Spleen (tissue), 11 donors: ENCODE data around the gene CIAO3. TPM values are rescaled to one million over a fixed set of nuclear protein-coding genes. Genes with fewer than 3 reads are reported as not detected.

Experiments
- DNase-seq: peaks from one replicate; pipeline ENCODE4 v3.0.0-alpha.2; 2020
- H3K27ac ChIP-seq, 8 donors: fragments of 200-600 bp; sonication (generic) in 7 of 8; 1 replicate in 4 of 8; 2 replicates in 4 of 8; pipeline versions ENCODE4 v1.5.0 to v1.8.0; 2016 to 2021; ENCODE audit warnings: inconsistent platforms in 4 of 8, mild to moderate bottlenecking in 4 of 8, moderate library complexity in 1 of 8
- H3K27me3 ChIP-seq, 7 donors: fragments of 200-600 bp; sonication (generic) in 6 of 7; replicated peaks in 1 of 7; 1 replicate in 4 of 7; 2 replicates in 3 of 7; pipeline versions ENCODE4 v1.5.0 to v1.8.0; 2016 to 2021; ENCODE audit warnings: inconsistent platforms in 3 of 7, mild to moderate bottlenecking in 1 of 7
- H3K36me3 ChIP-seq, 6 donors: fragments of 200-600 bp; sonication (generic) in 5 of 6; 1 replicate in 4 of 6; 2 replicates in 2 of 6; pipeline versions ENCODE4 v1.5.0 to v1.8.0; 2016 to 2021; ENCODE audit warnings: inconsistent platforms in 2 of 6
- H3K4me1 ChIP-seq, 6 donors: fragments of 200-600 bp; sonication (generic) in 5 of 6; 1 replicate in 3 of 6; 2 replicates in 3 of 6; pipeline versions ENCODE4 v1.5.0 to v1.8.0; 2016 to 2021; ENCODE audit warnings: inconsistent platforms in 3 of 6
- H3K4me3 ChIP-seq, 8 donors: fragments of 200-600 bp; sonication (generic) in 7 of 8; 1 replicate in 4 of 8; 2 replicates in 4 of 8; pipeline versions ENCODE4 v1.5.0 to v1.8.0; 2016 to 2021; ENCODE audit warnings: inconsistent platforms in 4 of 8, mild to moderate bottlenecking in 4 of 8, moderate library complexity in 2 of 8
- H3K9me3 ChIP-seq, 8 donors: fragments of 200-600 bp; sonication (generic) in 7 of 8; 1 replicate in 4 of 8; 2 replicates in 4 of 8; pipeline versions ENCODE4 v1.5.0 to v1.8.0; 2016 to 2021; ENCODE audit warnings: inconsistent platforms in 4 of 8
- CTCF ChIP-seq, 11 experiments: fragments of 200-600 bp in 7 of 11; fragments of 450-650 bp in 4 of 11; sonication (generic) in 4 of 11; IDR thresholded peaks in 8 of 11; conservative IDR thresholded peaks in 3 of 11; 1 replicate in 7 of 11; 2 replicates in 4 of 11; pipeline versions ENCODE4 v1.4.0 to v1.8.0; 2016 to 2021; ENCODE audit warnings: antibody characterized with exemption in 11 of 11, inconsistent platforms in 4 of 11, mild to moderate bottlenecking in 1 of 11
- POLR2A ChIP-seq, 3 donors: fragments of 450-650 bp; IDR thresholded peaks; one replicate each; pipeline ENCODE4 v1.5.1; 2017; ENCODE audit warnings: antibody characterized with exemption in 3 of 3, mild to moderate bottlenecking in 1 of 3
- POLR2AphosphoS5 ChIP-seq, 3 donors: sonication (generic); formaldehyde crosslinking; IDR thresholded peaks; one replicate each; pipeline ENCODE4 v1.5.1; 2017; ENCODE audit warnings: antibody characterized with exemption in 3 of 3
- whole genome bisulfite sequencing, 5 donors: extraction: QIAGEN DNeasy Blood & Tissue Kit in 3 of 5; methylation state at CpG; one replicate each; pipeline versions ENCODE4 v1.1.5 to v1.1.7; 2013 to 2018; 5-methylcytosine and 5-hydroxymethylcytosine counted together
- intact Hi-C: fragments of 100-400 bp; cut with DNase I; formaldehyde crosslinking; loops from one replicate; pipeline ENCODE4 v1.15.0; 2023; ENCODE audit warnings: low total_unique reads
- polyA plus RNA-seq, 3 donors: library from polyadenylated mRNA; stranded (reverse); fragments of 200-250 nt; gene quantifications; one replicate each; pipeline ENCODE4 v1.2.1, GENCODE V29; 2013
- total RNA-seq, 7 donors: library from RNA; depleted of rRNA in 3 of 7; stranded (reverse); fragments of >200 nt in 3 of 7; fragmentation: NEBNext Ultra II Directional in 4 of 7; extraction: Animal tissue kit (Norgen Biotek cat#: 25700) in 4 of 7; gene quantifications; one replicate each; pipeline versions ENCODE4 v1.1.0 to v1.2.1, GENCODE V29; 2016 to 2021
- donor health status: healthy with polysubstance abuse.
- donor health status: DM: no; HTN: no; CAD: no; lungs with moderate emphysema.
- donor health status: DM: no; HTN: no; CAD: no.
- donor health status: Bipolar disorder and iron deficiency.
- donor health status: healthy.
- donor health status: DM: no; HTN: no; CAD: no.
- donor health status: DM: yes; HTN: yes; CAD: no.

The CIAO3 gene
- total and polyA plus RNA-seq, 10 donors: 24.9 to 80.4 (median 39.4) TPM

- Histone ChIP-seq H3K4me3 (peak overlapping the region in 1 of 8 donors; percentile 49), H3K27ac (peak overlapping the region in 4 of 8 donors; percentile 53 to 89 (median 80)), H3K27me3 (peaks cover 0 to under 1% (median 0%) of the 10 kb centered on the region in 7 donors), H3K9me3 (no peaks in the 10 kb centered on the region), H3K36me3 (peaks cover 0 to 76% (median 58%) of the 10 kb centered on the region in 6 donors), H3K4me1 (peaks cover 14 to 50% (median 24%) of the 10 kb centered on the region in 6 donors)
- DNase-seq: peak; percentile 73
- WGBS, 5 donors: 94 to 96% (median 95%) methylated on average over 11 to 29 of the region's 29 CpGs
- TF ChIP-seq POLR2AphosphoS5 (IDR thresholded peaks at IDR 0.05) (no peak), POLR2A (IDR thresholded peaks at IDR 0.05) (no peak), CTCF (IDR thresholded peaks at IDR 0.05 in 8 of 11, conservative IDR thresholded peaks at IDR 0.05 in 3 of 11) (no peak)
- intact Hi-C loops: no loop called here
Measured at GRCh38 chr16:736936-737481, 3.8 kb downstream of the CIAO3 start.

- Histone ChIP-seq H3K36me3 (peaks cover 0 to 86% (median 62%) of the 10 kb centered on the region in 6 donors), H3K4me1 (peaks cover 9 to 45% (median 18%) of the 10 kb centered on the region in 6 donors), H3K9me3 (no peaks in the 10 kb centered on the region), H3K4me3 (no peak overlapping the region), H3K27ac (peak overlapping the region in 3 of 8 donors; percentile 75 to 89 (median 84)), H3K27me3 (no peaks in the 10 kb centered on the region)
- 61 to 84% (median 80%) methylated on average over 13 of the region's 13 CpGs for WGBS, 5 donors
- TF ChIP-seq CTCF (IDR thresholded peaks at IDR 0.05 in 8 of 11, conservative IDR thresholded peaks at IDR 0.05 in 3 of 11) (no peak), POLR2A (IDR thresholded peaks at IDR 0.05) (no peak), POLR2AphosphoS5 (IDR thresholded peaks at IDR 0.05) (no peak)
- intact Hi-C loops: no loop called here
- no peak for DNase-seq
Measured at GRCh38 chr16:735982-736453, 4.8 kb downstream of the CIAO3 start.

- TF ChIP-seq POLR2AphosphoS5 (IDR thresholded peaks at IDR 0.05) (no peak), CTCF (IDR thresholded peaks at IDR 0.05 in 8 of 11, conservative IDR thresholded peaks at IDR 0.05 in 3 of 11) (no peak), POLR2A (IDR thresholded peaks at IDR 0.05) (no peak)
- Histone ChIP-seq H3K36me3 (peaks cover 0 to 94% (median 62%) of the 10 kb centered on the region in 6 donors), H3K9me3 (no peaks in the 10 kb centered on the region), H3K27ac (peak overlapping the region in 2 of 8 donors; percentile 84 to 89), H3K27me3 (no peaks in the 10 kb centered on the region), H3K4me3 (no peak overlapping the region), H3K4me1 (peaks cover 7 to 38% (median 12%) of the 10 kb centered on the region in 6 donors)
- 93 to 98% (median 94%) methylated on average over 18 to 25 of the region's 25 CpGs for WGBS, 5 donors
- intact Hi-C loops: no loop called here
- DNase-seq: peak; percentile 73
Measured at GRCh38 chr16:734981-735881, 5.6 kb downstream of the CIAO3 start.
